DOHH2 (cell line): ENCODE results near the gene B4GALNT1.

Source experiments
- CTCF ChIP-seq: fragments of 200-600 bp; sonication (generic); IDR thresholded peaks from one replicate; pipeline ENCODE4 v1.5.1; 2014; ENCODE audit warnings: antibody characterized with exemption, mild to moderate bottlenecking, low read depth, low read length; ENCODE audit not compliant: poor library complexity, severe bottlenecking
- EZH2phosphoT487 ChIP-seq: fragments of 200-600 bp; sonication (generic); IDR thresholded peaks from 2 replicates; pipeline ENCODE4 v1.6.1; 2017; ENCODE audit warnings: borderline replicate concordance, mild to moderate bottlenecking, antibody characterized with exemption, low read length, moderate library complexity, mixed read lengths

- no peak for TF ChIP-seq CTCF
- TF ChIP-seq EZH2phosphoT487, result peak; percentile 25; the same call in 1 of the 2 replicates
Measured at GRCh38 chr12:57632073-57632957, 686 bp downstream of the B4GALNT1 start.
